Measurements from ENCODE around the gene CFAP74.

DNA sequence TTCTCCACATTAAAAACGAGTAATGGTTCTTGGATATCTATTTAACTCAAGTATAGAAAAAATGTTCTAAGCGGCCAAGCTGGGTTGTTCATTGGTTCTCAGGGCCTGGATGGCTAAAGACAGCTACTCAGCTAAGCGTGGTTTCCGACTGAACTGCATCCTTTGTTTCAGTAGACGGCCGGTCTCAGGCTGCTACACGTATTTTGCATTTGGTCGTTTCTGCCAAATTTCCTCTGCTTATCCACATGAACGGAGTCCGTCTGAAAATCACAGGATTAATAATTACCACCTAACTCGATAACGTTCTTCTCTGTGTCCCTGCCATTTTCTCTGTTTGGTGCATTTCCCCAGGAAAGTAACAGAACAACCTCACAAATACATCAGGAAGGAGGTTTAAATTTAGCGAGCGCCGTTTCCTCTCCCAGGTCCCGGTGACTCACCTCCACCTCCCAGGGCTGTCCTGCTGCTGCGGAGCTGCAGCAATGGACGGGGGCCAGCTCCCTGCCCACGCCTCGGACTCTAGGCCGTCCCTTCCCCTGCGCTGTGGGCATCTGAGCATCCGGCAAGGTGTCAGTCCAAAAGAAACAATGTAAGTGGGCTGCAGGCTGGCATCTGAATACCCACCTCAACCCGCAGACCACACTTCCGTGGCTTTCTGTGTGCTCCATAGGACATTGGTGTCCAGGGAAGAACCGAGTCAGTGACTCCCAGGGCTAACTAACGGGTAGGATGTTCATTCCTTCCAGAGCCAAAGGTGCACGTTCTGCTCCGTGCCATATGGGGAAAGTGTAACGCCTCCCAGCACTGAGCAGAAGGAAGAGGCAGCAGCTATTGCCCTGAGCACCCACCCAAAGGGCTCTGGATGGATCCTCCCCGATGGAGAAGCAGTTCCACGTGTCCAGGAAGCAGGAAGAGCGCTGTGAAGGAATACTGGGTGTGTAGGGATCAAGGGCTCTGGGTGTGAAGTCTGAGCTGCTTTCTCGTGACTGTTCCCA, 11.5 kb upstream of the CFAP74 start:
- TF ChIP-seq, protein P1, sequence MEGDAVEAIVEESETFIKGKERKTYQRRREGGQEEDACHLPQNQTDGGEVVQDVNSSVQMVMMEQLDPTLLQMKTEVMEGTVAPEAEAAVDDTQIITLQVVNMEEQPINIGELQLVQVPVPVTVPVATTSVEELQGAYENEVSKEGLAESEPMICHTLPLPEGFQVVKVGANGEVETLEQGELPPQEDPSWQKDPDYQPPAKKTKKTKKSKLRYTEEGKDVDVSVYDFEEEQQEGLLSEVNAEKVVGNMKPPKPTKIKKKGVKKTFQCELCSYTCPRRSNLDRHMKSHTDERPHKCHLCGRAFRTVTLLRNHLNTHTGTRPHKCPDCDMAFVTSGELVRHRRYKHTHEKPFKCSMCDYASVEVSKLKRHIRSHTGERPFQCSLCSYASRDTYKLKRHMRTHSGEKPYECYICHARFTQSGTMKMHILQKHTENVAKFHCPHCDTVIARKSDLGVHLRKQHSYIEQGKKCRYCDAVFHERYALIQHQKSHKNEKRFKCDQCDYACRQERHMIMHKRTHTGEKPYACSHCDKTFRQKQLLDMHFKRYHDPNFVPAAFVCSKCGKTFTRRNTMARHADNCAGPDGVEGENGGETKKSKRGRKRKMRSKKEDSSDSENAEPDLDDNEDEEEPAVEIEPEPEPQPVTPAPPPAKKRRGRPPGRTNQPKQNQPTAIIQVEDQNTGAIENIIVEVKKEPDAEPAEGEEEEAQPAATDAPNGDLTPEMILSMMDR (conservative IDR thresholded peaks at IDR 0.05; ENCODE audit: low read length) = no peak
- no peak for TF ChIP-seq EZH2phosphoT487 (IDR thresholded peaks at IDR 0.05; ENCODE audit: borderline replicate concordance)
